ENCODE data around the gene SHANK3.

The SHANK3 gene

DNA sequence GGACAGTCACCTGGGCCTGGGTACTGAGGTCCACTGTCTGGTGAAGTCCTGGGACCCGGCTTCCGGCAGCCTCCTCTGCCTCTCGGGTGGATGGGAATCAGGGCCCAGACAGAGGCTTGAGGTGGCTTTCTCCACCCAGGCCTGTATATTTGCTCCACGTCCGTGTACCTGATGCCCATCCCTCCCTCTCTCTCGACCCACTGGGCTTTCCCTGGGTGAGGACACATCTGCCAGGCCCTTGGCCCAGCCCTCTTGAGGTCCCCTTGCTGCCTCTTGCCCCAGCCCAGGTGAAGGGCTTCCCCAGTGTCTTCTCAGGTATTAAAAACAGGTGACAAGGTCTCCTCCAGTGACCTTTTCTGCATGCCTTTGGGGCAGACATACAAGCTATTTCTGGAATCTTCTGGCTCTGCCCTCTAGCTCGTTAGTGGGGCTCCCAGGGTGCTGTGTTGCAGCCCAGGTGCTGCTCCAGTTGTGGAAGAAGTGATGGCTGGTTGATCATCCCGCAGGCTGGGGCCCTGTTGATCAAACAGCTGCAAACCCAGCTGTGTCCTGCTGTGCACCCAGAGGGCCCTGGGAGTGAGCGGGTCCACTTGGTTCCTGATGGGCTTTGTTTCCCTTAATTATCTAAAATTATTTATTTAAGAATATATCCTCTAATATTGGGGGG lies 39.9 kb downstream of the SHANK3 start:
- DNase-seq (ENCODE audit: low read depth, low spot score): no peak

DNA sequence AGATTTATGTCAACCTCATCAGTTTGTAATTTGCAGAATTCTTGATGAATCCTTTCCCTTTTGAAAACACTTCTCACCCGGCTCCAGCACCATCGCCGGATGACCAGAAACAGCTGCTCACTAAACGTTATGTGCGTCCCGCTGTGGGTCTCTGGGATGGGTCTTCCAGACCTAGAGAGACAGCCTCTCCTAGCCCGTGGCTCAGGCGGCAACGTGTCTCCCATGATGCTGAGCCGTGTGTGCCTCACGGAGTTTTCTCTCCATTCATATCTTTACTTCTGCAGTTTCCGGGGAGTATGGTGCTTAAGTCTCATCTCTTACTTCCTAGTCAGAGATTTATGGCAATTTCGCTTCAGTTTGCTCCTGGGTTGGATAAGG lies 40.4 kb downstream of the SHANK3 start:
- DNase-seq (ENCODE audit: low read depth, low spot score): no peak

DNA sequence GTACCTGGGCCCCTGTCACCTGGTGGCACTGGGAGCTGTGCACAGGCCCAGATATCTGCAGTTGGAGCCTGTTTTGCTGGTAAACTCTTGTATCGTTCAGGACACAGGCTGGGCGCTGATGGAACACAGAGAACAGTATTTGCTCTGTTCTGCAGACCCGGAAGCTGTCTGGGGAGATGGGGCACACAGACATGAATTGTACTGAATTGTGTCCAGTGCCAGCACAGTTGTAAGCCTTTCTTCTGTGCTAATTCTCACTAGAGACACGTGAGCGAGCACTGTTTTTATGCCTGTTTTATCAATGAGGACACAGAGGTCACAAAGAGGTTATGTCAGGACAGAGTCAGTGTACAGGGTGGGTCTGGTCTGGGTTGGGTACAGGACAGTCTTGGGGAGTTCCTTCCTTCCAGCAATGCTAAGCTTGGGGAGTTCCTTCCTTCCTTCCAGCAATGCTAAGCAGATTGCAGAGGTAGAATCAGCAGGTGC lies 41.0 kb downstream of the SHANK3 start:
- DNase-seq (ENCODE audit: low read depth, low spot score): no peak

DNA sequence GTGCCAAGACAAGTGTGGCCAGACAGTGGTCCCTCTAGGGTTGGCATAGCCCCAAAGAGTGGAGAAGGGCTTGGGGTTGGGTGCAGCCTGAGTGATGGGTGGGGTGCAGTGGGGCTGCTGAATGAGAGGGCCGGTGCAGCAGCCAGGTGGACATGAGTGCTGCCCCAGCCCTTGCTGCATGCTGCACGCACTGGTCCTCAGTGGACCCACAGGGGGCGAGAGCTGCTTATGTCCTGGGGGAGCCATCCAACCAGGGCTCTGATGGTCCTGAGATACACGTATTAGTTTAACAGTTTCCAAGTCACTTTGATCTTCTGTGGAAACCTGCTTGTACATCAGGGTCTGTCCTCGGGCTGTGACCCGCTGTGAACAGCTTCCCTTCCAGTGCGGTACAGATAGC lies 41.5 kb downstream of the SHANK3 start:
- no peak for DNase-seq (ENCODE audit: low read depth, low spot score)

DNA sequence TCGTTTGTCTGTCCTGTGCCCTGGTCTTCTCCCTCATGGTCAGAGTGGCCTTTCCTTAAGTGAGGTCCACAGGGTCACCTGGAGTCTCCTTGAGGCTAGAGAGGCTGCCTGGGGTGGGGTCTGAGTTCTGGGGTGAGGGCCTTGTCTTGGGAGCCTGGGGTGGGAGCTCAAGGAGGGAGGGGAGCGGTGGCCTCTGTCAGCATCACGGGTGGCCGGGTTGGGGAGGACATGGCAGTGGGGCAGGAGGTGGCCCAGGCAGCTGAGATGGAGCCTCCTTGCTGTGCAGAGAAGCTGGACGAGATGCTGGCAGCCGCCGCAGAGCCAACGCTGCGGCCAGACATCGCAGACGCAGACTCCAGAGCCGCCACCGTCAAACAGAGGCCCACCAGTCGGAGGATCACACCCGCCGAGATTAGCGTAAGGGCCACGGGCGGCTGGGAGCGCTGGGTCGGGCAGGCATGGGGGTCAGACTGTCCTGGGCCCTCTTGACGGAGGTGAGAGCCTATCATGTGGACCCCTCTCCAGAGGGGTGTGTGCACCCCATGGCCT lies 42.1 kb downstream of the SHANK3 start:
- DNase-seq (ENCODE audit: low read depth, low spot score): no peak

DNA sequence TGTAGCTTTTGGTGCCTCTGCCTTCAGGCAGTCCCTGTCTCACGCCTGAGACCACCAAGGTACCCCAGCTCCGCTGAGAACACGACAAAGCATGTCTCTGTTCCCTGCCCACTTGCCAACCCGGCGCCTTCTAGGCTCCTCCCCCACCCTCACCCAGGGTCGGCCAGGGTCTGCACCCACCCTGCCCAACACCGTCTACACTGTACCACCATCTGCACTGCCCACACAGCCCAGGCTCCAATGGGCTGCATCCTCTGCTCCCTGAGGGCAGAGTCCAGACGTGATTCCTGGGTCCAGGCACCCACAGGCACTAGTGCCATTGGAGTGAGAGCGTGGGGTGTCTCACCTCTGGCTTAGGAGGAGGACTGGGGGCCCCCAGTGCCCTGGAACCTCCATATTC lies 42.6 kb downstream of the SHANK3 start:
- no peak for DNase-seq (ENCODE audit: low read depth, low spot score)

DNA sequence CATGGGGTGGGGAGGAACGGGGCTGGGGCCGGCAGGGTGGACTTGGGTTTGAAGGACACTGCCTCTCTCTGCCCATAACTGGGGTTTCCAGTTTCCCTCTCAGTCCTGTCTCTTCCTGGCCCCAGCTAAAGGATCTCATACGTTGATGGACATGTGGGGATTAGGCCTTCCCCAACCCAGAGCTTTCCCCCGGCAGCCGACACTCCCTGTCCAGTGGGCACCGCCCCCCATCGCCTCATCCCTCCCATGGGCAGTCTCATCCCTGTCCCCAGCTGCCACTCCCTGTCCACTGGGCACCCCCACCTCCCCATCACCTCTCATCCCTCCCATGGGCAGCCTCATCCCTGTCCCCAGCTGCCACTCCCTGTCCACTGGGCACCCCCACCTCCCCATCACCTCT lies 43.2 kb downstream of the SHANK3 start:
- DNase-seq (ENCODE audit: low read depth, low spot score): no peak

DNA sequence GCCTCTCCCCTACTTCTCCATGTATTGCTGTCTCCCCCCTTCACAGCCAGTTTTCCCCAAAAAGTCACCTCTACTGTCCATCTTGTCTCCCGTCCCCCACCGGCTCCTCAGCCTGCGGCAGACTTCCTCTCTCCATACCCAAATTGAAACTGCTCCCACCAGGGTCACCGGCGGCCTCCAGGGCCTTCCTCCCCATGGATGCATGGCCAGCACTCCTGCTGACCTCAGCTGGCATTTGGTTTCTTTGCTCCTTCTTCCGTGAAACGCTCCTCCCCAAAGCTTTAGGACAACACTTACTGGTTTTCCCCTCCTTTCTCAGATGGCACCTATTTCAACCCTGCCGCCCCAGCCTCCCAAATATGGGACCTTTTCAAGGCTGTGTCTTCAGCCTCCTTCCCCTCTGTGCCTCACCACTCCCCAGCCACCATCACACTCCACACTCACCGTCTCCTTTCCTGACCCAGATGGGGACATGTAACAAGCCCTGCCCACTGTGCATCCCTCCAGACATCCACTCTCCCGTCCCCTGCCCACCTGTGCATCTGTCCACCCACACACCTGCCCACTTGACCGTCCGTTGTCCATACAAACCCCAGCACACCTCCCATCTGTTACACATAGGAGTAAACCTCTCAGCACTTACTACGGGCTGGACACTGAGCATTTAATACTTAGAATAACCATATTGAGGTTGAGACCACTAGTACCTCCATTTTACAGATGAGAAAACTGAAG lies 43.8 kb downstream of the SHANK3 start:
- no peak for DNase-seq (ENCODE audit: low read depth, low spot score)

DNA sequence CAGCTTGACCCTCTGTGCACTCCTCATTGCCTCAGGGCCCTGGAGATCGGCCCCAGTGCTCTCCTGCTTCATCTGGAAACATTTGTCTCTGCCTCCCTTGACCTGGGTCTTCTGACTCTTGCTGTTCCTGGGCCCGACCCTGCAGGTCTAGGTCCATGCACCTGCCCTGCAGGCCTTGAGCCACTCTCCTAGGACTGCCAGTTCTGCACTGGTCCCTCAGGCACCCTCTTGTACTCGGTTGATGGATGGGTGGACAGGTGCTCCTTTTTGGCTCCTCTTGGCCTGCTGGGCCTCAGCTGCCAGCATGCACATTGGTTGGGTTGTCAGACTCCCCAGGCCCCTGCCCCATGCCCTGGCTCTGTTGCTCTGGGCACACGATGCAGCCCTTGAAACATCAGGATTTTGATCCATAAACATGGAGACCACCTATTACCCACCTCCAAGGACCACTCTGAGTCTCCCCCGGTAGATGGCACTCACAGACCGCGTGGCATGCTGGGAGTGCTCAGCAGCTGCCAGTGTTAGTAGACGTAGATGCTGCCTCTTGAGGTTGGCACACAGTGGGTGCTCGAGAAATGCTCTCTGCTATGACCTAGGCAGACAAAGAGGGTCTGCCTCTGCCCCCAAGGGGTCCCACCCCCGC lies 45.2 kb downstream of the SHANK3 start:
- no peak for DNase-seq (ENCODE audit: low read depth, low spot score)

DNA sequence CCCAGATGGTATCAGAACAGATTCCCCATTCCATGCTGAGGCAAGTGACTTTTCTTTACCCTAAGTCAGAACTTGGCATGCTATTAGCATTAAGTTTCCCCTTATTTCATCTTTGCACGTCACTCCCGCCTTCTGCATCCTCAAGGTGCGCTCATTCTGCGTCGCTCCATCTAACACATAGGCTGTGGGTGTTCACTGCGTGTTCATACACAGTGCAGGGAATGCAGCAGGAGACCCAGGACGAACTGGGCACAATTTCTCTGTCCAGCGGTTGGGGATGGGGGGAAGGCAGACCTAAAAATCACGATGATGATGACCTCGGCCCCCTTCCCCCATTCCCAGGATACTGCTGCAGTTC lies 45.7 kb downstream of the SHANK3 start:
- no peak for DNase-seq (ENCODE audit: low read depth, low spot score)

DNA sequence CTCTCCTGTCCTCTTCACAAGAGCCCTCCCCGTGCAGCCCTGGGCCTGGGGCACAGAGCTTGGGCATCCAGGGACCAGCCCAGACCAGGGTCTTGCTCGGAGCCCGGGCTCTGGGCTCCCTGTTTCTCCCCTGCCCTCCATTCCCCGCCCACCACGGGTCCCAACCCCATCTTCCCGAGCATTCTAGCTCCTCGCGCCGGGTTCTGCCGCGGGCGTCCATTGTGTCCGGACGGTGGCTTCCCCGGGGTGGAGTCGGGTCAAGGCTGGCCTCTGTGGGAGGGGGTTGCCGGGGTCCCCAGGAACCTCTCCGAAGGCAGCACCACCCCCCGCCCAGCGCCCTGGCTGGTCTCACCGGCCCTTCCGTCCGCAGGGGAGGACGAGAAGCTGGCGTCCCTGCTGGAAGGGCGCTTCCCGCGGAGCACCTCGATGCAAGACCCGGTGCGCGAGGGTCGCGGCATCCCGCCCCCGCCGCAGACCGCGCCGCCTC lies 47.2 kb downstream of the SHANK3 start:
- DNase-seq (ENCODE audit: low read depth, low spot score): no peak

DNA sequence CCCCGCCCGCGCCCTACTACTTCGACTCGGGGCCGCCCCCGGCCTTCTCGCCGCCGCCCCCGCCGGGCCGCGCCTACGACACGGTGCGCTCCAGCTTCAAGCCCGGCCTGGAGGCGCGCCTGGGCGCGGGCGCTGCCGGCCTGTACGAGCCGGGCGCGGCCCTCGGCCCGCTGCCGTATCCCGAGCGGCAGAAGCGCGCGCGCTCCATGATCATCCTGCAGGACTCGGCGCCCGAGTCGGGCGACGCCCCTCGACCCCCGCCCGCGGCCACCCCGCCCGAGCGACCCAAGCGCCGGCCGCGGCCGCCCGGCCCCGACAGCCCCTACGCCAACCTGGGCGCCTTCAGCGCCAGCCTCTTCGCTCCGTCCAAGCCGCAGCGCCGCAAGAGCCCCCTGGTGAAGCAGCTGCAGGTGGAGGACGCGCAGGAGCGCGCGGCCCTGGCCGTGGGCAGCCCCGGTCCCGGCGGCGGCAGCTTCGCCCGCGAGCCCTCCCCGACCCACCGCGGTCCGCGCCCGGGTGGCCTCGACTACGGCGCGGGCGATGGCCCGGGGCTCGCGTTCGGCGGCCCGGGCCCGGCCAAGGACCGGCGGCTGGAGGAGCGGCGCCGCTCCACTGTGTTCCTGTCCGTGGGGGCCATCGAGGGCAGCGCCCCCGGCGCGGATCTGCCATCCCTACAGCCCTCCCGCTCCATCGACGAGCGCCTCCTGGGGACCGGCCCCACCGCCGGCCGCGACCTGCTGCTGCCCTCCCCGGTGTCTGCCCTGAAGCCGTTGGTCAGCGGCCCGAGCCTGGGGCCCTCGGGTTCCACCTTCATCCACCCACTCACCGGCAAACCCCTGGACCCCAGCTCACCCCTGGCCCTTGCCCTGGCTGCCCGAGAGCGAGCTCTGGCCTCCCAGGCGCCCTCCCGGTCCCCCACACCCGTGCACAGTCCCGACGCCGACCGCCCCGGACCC lies 48.0 kb downstream of the SHANK3 start:
- no peak for DNase-seq (ENCODE audit: low read depth, low spot score)

DNA sequence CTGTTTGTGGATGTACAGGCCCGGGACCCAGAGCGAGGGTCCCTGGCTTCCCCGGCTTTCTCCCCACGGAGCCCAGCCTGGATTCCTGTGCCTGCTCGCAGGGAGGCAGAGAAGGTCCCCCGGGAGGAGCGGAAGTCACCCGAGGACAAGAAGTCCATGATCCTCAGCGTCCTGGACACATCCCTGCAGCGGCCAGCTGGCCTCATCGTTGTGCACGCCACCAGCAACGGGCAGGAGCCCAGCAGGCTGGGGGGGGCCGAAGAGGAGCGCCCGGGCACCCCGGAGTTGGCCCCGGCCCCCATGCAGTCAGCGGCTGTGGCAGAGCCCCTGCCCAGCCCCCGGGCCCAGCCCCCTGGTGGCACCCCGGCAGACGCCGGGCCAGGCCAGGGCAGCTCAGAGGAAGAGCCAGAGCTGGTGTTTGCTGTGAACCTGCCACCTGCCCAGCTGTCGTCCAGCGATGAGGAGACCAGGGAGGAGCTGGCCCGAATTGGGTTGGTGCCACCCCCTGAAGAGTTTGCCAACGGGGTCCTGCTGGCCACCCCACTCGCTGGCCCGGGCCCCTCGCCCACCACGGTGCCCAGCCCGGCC lies 48.7 kb downstream of the SHANK3 start:
- no peak for DNase-seq (ENCODE audit: low read depth, low spot score)

DNA sequence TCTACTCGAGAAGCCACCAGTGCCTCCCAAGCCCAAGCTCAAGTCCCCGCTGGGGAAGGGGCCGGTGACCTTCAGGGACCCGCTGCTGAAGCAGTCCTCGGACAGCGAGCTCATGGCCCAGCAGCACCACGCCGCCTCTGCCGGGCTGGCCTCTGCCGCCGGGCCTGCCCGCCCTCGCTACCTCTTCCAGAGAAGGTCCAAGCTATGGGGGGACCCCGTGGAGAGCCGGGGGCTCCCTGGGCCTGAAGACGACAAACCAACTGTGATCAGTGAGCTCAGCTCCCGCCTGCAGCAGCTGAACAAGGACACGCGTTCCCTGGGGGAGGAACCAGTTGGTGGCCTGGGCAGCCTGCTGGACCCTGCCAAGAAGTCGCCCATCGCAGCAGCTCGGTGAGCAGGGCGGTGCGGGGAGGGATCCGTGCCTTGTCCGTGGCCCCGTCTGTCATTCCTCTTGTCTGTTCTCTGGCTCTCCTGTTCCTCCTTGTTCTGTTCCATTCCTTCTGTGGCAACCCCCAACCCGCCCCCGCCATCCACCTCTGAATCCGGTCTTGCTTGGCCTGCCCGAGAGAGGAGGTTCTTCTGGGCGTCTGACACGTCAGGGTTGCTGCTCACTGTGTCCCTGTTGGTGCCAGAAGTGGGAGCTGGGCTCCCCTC lies 49.6 kb downstream of the SHANK3 start:
- no peak for DNase-seq (ENCODE audit: low read depth, low spot score)
